Activated effector memory CD4-positive, alpha-beta T cell treated with anti-CD3 and anti-CD28 coated beads, Interleukin-2, amount 50 U/mL, for 16 hours (primary cell): ENCODE measurements around the gene FTCD.
"Not testable (repeated sequence)": the region's sequence is repeated elsewhere in the genome, so short reads cannot be mapped to it uniquely, and the experiment has no call there.

Experiments used
- DNase-seq: peaks from one replicate; pipeline ENCODE4 v3.0.0-alpha.2; 2020

The FTCD gene

GRCh38 chr21:46188226-46189212, 33.1 kb upstream of the FTCD start:
- DNase-seq, result no peak

GRCh38 chr21:46187814-46188213, 32.4 kb upstream of the FTCD start:
- no peak for DNase-seq

- no peak for DNase-seq
These were observed 31.9 kb upstream of the FTCD start for GRCh38 chr21:46187261-46187660.

- DNase-seq, result no peak
These were observed 30.3 kb upstream of the FTCD start for GRCh38 chr21:46185716-46186115.

GRCh38 chr21:46184625-46185555, 29.5 kb upstream of the FTCD start:
- peak; percentile 90 for DNase-seq

GRCh38 chr21:46183910-46184624, 28.7 kb upstream of the FTCD start, which contains the start of gene SPATC1L:
SPATC1L (minus strand) TSS chr21:46184459; CDS start chr21:46182816, 1,643 bp downstream.
- peak; percentile 83 for DNase-seq

GRCh38 chr21:46183337-46183909, 28.0 kb upstream of the FTCD start:
- DNase-seq, result not testable (repeated sequence)

GRCh38 chr21:46182548-46183336, 27.4 kb upstream of the FTCD start:
- DNase-seq, result peak; percentile 63

- DNase-seq, result no peak
These were observed 26.7 kb upstream of the FTCD start for GRCh38 chr21:46181953-46182547.

GRCh38 chr21:46181436-46181835, 26.1 kb upstream of the FTCD start:
- peak; percentile 60 for DNase-seq

GRCh38 chr21:46180778-46181391, 25.5 kb upstream of the FTCD start:
- peak; percentile 61 for DNase-seq

- DNase-seq, result no peak
These were observed 24.8 kb upstream of the FTCD start for GRCh38 chr21:46180079-46180722.

GRCh38 chr21:46179708-46180078, 24.3 kb upstream of the FTCD start:
- DNase-seq, result no peak

GRCh38 chr21:46178961-46179360, 23.6 kb upstream of the FTCD start:
- DNase-seq, result no peak

- DNase-seq, result not testable (repeated sequence)
These were observed 21.2 kb upstream of the FTCD start for GRCh38 chr21:46176443-46177129.

GRCh38 chr21:46173573-46173972, 18.2 kb upstream of the FTCD start:
- DNase-seq, result peak; percentile 50

- DNase-seq, result no peak
These were observed 17.6 kb upstream of the FTCD start for GRCh38 chr21:46172863-46173528.

- no peak for DNase-seq
These were observed 16.9 kb upstream of the FTCD start for GRCh38 chr21:46171996-46172862.
